Measurements from ENCODE around the gene CD79A.

Gene CD79A

DNA sequence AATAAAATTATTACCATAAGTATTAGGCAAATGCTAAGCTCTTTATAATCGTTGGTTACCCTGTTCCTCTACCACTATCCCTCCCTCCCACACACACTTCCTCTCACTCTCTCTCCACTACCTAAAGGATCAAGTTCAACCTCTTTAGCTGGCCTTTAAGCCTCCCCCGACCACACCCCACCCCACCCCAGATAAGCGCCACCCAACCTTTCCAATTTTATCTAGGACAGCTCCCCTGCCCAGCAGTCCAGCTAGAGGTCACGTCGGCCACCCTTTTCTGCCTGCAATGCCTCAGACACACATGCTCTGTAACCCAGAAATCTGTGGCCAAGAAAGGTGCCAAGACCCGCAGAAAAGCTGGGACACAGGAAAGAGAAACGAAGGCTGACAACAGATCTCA, 33.7 kb upstream of the CD79A start:
- H3K27me3 ChIP-seq (ENCODE audit: insufficient read depth, poor library complexity, severe bottlenecking): no peaks in the 10 kb centered on the region
- no peak for DNase-seq (ENCODE audit: low read depth in 1 of 2, low spot score in 1 of 2)
- no peak overlapping the region for H3K4me3 ChIP-seq (replicated peaks; ENCODE audit: insufficient read depth, low read length)
- H3K27ac ChIP-seq (replicated peaks): no peak overlapping the region
- TF ChIP-seq SPI1 (IDR thresholded peaks at IDR 0.05; ENCODE audit: borderline replicate concordance, low read depth) (peak; percentile 68; the same call in 1 of the 2 replicates), POLR2AphosphoS5 (IDR thresholded peaks at IDR 0.05; ENCODE audit: low read depth) (no peak)

DNA sequence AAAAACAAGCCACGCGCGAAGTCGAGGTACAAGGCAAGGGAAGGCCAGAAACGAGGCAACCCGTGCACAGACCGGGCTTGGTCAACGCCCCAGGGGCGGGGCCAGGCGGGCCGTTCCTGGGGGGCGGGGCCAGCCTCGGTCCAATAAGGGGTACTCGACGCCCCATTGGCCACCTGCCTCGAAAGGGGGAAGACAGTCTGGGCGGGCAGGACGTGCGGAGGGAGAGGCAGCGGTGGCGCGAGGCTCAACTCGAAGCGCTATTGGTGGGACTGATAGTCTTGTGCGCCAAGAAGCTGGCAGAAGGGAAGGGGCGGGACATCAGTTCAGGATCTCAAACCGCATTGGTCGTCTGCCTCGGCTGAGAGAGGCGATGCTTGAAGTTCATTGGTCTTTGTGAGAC, 32.5 kb upstream of the CD79A start, which contains the start of gene LYPD4:
Gene LYPD4 (minus strand): TSS at position 83 of the 400 bp plus-strand sequence. CDS start 5,398 bp downstream, outside the sequence.
- TF ChIP-seq, protein P1, sequence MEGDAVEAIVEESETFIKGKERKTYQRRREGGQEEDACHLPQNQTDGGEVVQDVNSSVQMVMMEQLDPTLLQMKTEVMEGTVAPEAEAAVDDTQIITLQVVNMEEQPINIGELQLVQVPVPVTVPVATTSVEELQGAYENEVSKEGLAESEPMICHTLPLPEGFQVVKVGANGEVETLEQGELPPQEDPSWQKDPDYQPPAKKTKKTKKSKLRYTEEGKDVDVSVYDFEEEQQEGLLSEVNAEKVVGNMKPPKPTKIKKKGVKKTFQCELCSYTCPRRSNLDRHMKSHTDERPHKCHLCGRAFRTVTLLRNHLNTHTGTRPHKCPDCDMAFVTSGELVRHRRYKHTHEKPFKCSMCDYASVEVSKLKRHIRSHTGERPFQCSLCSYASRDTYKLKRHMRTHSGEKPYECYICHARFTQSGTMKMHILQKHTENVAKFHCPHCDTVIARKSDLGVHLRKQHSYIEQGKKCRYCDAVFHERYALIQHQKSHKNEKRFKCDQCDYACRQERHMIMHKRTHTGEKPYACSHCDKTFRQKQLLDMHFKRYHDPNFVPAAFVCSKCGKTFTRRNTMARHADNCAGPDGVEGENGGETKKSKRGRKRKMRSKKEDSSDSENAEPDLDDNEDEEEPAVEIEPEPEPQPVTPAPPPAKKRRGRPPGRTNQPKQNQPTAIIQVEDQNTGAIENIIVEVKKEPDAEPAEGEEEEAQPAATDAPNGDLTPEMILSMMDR (IDR thresholded peaks at IDR 0.05; ENCODE audit: insufficient read depth, low read length): no peak
- no peak for DNase-seq (ENCODE audit: low read depth in 1 of 2, low spot score in 1 of 2)
- Histone ChIP-seq H3K27me3 (ENCODE audit: insufficient read depth, poor library complexity, severe bottlenecking) (no peaks in the 10 kb centered on the region), H3K4me3 (replicated peaks; ENCODE audit: insufficient read depth, low read length) (no peak within 1 kb of the TSS), H3K27ac (replicated peaks) (no peak within 1 kb of the TSS)

DNA sequence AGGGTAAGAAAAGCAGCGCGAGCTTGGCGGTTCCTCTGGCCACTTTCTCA, 32.3 kb upstream of the CD79A start, which contains the start of gene DMRTC2:
Gene DMRTC2 (plus strand): TSS at position 42 of the 50 bp plus-strand sequence. CDS start 2,387 bp downstream, outside the sequence.
- Histone ChIP-seq H3K27ac (replicated peaks) (no peak within 1 kb of the TSS), H3K27me3 (ENCODE audit: insufficient read depth, poor library complexity, severe bottlenecking) (no peaks in the 10 kb centered on the region), H3K4me3 (replicated peaks; ENCODE audit: insufficient read depth, low read length) (no peak within 1 kb of the TSS)
- DNase-seq (ENCODE audit: low read depth in 1 of 2, low spot score in 1 of 2): no peak
- TF ChIP-seq SPI1 (IDR thresholded peaks at IDR 0.05; ENCODE audit: borderline replicate concordance, low read depth) (no peak), POLR2AphosphoS5 (IDR thresholded peaks at IDR 0.05; ENCODE audit: low read depth) (no peak), GABPA (IDR thresholded peaks at IDR 0.05; ENCODE audit: low read depth) (no peak)
- TF ChIP-seq, protein P1 (IDR thresholded peaks at IDR 0.05; ENCODE audit: insufficient read depth, low read length): no peak
- TF ChIP-seq, protein P2, sequence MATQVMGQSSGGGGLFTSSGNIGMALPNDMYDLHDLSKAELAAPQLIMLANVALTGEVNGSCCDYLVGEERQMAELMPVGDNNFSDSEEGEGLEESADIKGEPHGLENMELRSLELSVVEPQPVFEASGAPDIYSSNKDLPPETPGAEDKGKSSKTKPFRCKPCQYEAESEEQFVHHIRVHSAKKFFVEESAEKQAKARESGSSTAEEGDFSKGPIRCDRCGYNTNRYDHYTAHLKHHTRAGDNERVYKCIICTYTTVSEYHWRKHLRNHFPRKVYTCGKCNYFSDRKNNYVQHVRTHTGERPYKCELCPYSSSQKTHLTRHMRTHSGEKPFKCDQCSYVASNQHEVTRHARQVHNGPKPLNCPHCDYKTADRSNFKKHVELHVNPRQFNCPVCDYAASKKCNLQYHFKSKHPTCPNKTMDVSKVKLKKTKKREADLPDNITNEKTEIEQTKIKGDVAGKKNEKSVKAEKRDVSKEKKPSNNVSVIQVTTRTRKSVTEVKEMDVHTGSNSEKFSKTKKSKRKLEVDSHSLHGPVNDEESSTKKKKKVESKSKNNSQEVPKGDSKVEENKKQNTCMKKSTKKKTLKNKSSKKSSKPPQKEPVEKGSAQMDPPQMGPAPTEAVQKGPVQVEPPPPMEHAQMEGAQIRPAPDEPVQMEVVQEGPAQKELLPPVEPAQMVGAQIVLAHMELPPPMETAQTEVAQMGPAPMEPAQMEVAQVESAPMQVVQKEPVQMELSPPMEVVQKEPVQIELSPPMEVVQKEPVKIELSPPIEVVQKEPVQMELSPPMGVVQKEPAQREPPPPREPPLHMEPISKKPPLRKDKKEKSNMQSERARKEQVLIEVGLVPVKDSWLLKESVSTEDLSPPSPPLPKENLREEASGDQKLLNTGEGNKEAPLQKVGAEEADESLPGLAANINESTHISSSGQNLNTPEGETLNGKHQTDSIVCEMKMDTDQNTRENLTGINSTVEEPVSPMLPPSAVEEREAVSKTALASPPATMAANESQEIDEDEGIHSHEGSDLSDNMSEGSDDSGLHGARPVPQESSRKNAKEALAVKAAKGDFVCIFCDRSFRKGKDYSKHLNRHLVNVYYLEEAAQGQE (IDR thresholded peaks at IDR 0.05; ENCODE audit: insufficient replicate concordance, low read depth): no peak

- TF ChIP-seq, protein P1 (IDR thresholded peaks at IDR 0.05; ENCODE audit: insufficient read depth, low read length): no peak
- no peak for TF ChIP-seq POLR2AphosphoS5 (IDR thresholded peaks at IDR 0.05; ENCODE audit: low read depth)
- DNase-seq (ENCODE audit: low read depth in 1 of 2, low spot score in 1 of 2): no peak
- Histone ChIP-seq H3K4me3 (replicated peaks; ENCODE audit: insufficient read depth, low read length) (no peak overlapping the region), H3K27ac (replicated peaks) (no peak overlapping the region), H3K27me3 (ENCODE audit: insufficient read depth, poor library complexity, severe bottlenecking) (no peaks in the 10 kb centered on the region)
Measured at GRCh38 chr19:41845051-41845590, 32.0 kb upstream of the CD79A start.

DNA sequence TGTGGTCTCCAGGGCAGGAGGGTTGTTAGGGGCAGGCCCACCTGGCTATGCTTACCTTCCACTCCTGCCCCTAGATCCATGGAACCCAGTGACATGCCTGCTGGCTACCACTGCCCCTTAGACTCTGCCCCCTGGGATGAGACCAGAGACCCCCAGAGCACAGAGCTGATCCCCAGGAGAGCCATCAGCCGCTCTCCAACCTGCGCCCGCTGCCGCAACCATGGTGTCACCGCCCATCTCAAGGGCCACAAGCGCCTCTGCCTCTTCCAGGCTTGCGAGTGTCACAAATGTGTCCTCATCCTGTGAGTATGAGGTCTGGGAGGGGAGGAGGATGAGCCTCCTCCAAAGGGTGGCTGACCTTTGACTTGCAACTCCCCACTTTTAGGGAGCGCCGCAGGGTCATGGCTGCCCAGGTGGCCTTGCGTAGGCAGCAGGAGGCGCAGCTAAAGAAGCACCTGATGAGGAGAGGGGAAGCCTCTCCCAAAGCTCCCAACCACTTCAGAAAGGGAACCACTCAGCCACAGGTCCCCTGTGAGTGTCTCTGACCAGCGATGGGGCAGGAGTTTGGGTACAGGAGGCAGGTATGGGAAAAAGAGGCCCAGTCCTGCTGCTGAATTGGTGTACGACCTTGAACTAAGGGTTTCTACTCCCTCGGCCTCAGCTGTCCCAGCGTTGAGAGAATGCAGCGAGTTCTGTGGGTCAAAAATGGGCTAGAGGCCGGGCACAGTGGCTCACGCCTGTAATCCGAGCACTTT, 29.6 kb upstream of the CD79A start:
- no peaks in the 10 kb centered on the region for H3K27me3 ChIP-seq (ENCODE audit: insufficient read depth, poor library complexity, severe bottlenecking)
- no peak overlapping the region for H3K27ac ChIP-seq (replicated peaks)
- no peak for TF ChIP-seq POLR2AphosphoS5 (IDR thresholded peaks at IDR 0.05; ENCODE audit: low read depth)
- TF ChIP-seq, protein P2 (IDR thresholded peaks at IDR 0.05; ENCODE audit: insufficient replicate concordance, low read depth): no peak
- TF ChIP-seq, protein P1 (IDR thresholded peaks at IDR 0.05; ENCODE audit: insufficient read depth, low read length): no peak
- no peak for TF ChIP-seq SPI1 (IDR thresholded peaks at IDR 0.05; ENCODE audit: borderline replicate concordance, low read depth)
- no peak for TF ChIP-seq GABPA (IDR thresholded peaks at IDR 0.05; ENCODE audit: low read depth)
- DNase-seq (ENCODE audit: low read depth in 1 of 2, low spot score in 1 of 2): no peak
- H3K4me3 ChIP-seq (replicated peaks; ENCODE audit: insufficient read depth, low read length): no peak overlapping the region

All from HL-60 (cell line).